GM18505 (cell line): ENCODE data around the gene TRIO.
"Not testable (repeated sequence)": the region's sequence is repeated elsewhere in the genome, so short reads cannot be mapped to it uniquely, and the experiment has no call there.

ENCODE experiments used
- ATAC-seq: cut with Tn5 transposase; IDR thresholded peaks from one replicate; pipeline ENCODE4 v1.9.1; 2021; ENCODE audit not compliant: unreplicated experiment
- POLR2A ChIP-seq: IDR thresholded peaks from 4 replicates; pipeline ENCODE4 v1.6.1; 2011; ENCODE audit warnings: borderline replicate concordance; ENCODE audit not compliant: insufficient read depth, insufficient read length; ENCODE audit errors: extremely low read depth

Gene TRIO

GRCh38 chr5:14388741-14389140 lies 245.6 kb downstream of the TRIO start:
- no peak for TF ChIP-seq POLR2A
- ATAC-seq, result no peak

DNA sequence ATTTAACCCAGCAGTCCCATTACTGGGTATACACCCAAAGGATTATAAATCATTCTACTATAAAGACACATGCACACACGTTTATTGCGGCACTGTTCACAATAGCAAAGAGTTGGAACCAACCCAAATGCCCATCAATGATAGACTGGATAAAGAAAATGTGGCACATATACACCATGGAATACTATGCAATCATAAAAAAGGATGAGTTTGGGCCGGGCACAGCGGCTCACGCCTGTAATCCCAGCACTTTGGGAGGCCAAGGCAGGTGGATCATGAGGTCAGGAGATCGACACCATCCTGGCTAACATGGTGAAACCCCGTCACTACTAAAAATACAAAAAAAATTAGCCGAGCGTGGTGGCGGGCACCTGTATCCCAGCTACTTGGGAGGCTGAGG lies 249.4 kb downstream of the TRIO start:
- ATAC-seq, result not testable (repeated sequence)

DNA sequence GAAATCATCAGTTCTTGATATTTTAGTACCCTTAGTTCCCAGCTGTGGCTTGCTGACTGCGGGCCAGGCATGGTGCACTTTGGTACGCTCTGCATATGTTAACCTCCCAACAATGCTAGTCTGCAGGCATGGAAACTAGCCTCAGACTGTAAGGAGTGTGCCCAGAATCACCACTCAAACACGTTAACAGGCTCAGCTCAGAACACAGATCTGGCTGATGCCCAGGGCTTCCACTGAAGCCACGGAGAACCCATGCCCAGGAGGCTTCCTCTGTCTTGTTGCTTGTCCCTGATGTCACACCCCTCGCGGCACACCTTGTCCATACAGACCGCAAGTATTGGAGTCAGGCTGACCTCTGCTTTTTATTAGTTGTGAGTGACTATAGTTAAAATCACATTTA lies 251.2 kb downstream of the TRIO start:
- ATAC-seq, result no peak
- no peak for TF ChIP-seq POLR2A

- no peak for TF ChIP-seq POLR2A
- ATAC-seq, result no peak
Measured at GRCh38 chr5:14395411-14395810, 252.3 kb downstream of the TRIO start.

GRCh38 chr5:14396066-14396465 lies 252.9 kb downstream of the TRIO start:
- ATAC-seq, result no peak
- TF ChIP-seq POLR2A, result no peak

GRCh38 chr5:14396737-14397136 lies 253.6 kb downstream of the TRIO start:
- TF ChIP-seq POLR2A, result no peak
- no peak for ATAC-seq

GRCh38 chr5:14397717-14398116 lies 254.6 kb downstream of the TRIO start:
- no peak for TF ChIP-seq POLR2A
- ATAC-seq, result no peak

- ATAC-seq, result no peak
- no peak for TF ChIP-seq POLR2A
Measured at GRCh38 chr5:14399054-14399692, 256.0 kb downstream of the TRIO start.

DNA sequence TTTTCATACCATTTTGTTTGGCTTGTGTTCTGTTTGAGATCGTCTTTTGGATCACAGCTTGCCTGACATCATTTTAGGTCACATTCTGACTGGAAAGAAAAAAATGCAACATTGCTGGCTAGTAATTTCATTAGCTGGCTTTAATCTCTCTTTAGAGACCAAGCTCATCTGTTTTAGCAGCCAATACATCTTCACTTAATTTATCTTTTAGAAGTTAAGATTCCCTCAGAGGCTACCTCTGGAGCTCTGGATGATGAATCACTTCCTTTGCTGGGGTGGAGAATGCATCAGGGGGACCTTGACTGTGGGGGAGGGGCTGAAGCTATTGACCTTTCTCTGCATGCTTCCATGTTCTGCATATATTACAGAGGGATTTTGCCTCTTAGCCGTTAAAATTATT lies 256.9 kb downstream of the TRIO start:
- ATAC-seq, result no peak
- TF ChIP-seq POLR2A, result no peak

- no peak for TF ChIP-seq POLR2A
- ATAC-seq, result no peak
Measured at GRCh38 chr5:14400611-14401010, 257.5 kb downstream of the TRIO start.

GRCh38 chr5:14401639-14402038 lies 258.5 kb downstream of the TRIO start:
- no peak for TF ChIP-seq POLR2A
- ATAC-seq, result no peak

DNA sequence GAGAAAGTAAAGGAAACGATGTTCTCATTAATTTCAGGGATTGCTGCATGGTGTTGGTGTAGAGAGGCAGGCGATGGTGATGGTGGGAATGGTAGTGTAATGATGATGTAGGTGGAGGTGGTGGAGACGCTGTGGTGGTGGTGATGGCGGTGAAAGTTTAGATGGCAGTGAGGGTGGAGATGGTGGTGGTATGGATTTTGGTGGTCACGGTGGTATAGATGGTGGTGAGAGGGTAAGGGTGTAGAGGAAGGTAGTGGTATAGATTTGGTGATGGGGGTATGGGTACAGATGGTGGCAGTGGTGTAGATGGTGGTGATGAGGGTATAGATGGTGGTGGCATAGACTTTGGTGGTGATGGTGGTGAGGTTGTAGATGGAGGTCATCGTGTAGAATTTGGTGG lies 259.3 kb downstream of the TRIO start:
- TF ChIP-seq POLR2A, result no peak
- ATAC-seq, result no peak

DNA sequence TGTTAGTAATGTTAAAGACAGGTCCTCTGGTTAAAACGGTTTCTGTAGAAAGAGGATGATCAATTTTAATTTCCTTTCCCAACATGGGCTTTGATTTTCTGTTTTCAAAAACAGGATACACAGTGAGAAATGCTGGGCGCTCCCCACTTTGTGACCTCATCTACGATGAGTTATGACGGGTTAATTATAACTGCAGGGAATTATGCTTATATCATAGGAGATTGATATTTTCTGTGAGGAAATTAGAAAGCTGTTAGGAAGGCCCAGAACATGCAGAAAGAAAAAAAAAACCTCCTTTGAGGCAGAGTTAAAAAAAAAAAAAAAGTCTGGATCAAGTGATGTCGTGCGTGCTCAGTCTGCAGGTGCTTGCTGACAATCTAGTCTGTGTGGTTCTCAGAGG lies 261.6 kb downstream of the TRIO start:
- ATAC-seq, result no peak
- TF ChIP-seq POLR2A, result no peak

- no peak for TF ChIP-seq POLR2A
- no peak for ATAC-seq
Measured at GRCh38 chr5:14405267-14405666, 262.1 kb downstream of the TRIO start.
